ENCODE measurements around the gene BLID. TPM values are rescaled to one million over a fixed set of nuclear protein-coding genes. Genes with fewer than 3 reads are reported as not detected.

BLID gene
- total RNA-seq, 6 experiments from 2014 or later, result 0.85 to 1.6 (median 1.2) TPM

- peak overlapping the region; percentile 65 for H3K27ac Mint-ChIP-seq
These were observed 47.2 kb downstream of the BLID start for GRCh38 chr11:122068837-122069236.

GRCh38 chr11:122068141-122068540, 47.9 kb downstream of the BLID start:
- peaks cover 36% of the 10 kb centered on the region; the same call in 1 of the 2 replicates for H3K4me1 Mint-ChIP-seq (ENCODE audit: low read depth)

More at GRCh38 chr11:122068837-122069236, 47.2 kb downstream of the BLID start:
- Mint-ChIP-seq H3K4me3 (peak overlapping the region; percentile 47; the same call in 1 of the 2 replicates), H3K27me3 (ENCODE audit: insufficient read depth) (peaks cover 4% of the 10 kb centered on the region; the same call in 1 of the 2 replicates), H3K9me3 (peaks cover 7% of the 10 kb centered on the region; the same call in 1 of the 2 replicates), H3K36me3 (ENCODE audit: low read depth) (peaks cover 77% of the 10 kb centered on the region), H3K4me1 (ENCODE audit: low read depth) (peaks cover 29% of the 10 kb centered on the region; the same call in 1 of the 2 replicates)
- TF ChIP-seq CTCF (IDR thresholded peaks at IDR 0.05), result no peak
- DNase-seq, result no peak

More at GRCh38 chr11:122068141-122068540, 47.9 kb downstream of the BLID start:
- no peak for DNase-seq
- TF ChIP-seq CTCF (IDR thresholded peaks at IDR 0.05), result no peak
- Mint-ChIP-seq H3K4me3 (peak overlapping the region; percentile 25), H3K27me3 (ENCODE audit: insufficient read depth) (peaks cover 4% of the 10 kb centered on the region; the same call in 1 of the 2 replicates), H3K36me3 (ENCODE audit: low read depth) (peaks cover 84% of the 10 kb centered on the region), H3K9me3 (peaks cover 7% of the 10 kb centered on the region; the same call in 1 of the 2 replicates), H3K27ac (peak overlapping the region; percentile 64)

Small RNAs within 50 kb of the gene (microRNA-seq; reads per million reads assigned to microRNA genes)
- gene MIR100, result 155,116 reads per million, percentile 100 among the genes with 10 or more reads in this experiment
- gene MIR125B1, result 12,170 reads per million, percentile 95 among the genes with 10 or more reads in this experiment
- gene MIRLET7A2, result 466 reads per million, percentile 67 among the genes with 10 or more reads in this experiment

Measured in HFFc6 (cell line).